HG02678 (cell line): ENCODE results near the gene IL37.

ENCODE experiments used
- ATAC-seq: cut with Tn5 transposase; IDR thresholded peaks from one replicate; pipeline ENCODE4 v1.9.1; 2021; ENCODE audit warnings: mild to moderate bottlenecking, moderate library complexity; ENCODE audit not compliant: unreplicated experiment

The IL37 gene

GRCh38 chr2:112954364-112954763 is 43.4 kb downstream of the IL37 start:
- ATAC-seq = no peak

- ATAC-seq = no peak
These were observed 46.5 kb downstream of the IL37 start for GRCh38 chr2:112957511-112957910.

GRCh38 chr2:112958428-112959108 is 47.6 kb downstream of the IL37 start:
- ATAC-seq = peak; percentile 52

- ATAC-seq = no peak
These were observed 48.3 kb downstream of the IL37 start for GRCh38 chr2:112959109-112959812.

- ATAC-seq = no peak
These were observed 49.4 kb downstream of the IL37 start for GRCh38 chr2:112960230-112960825.

GRCh38 chr2:112962308-112963175 is 51.6 kb downstream of the IL37 start:
- no peak for ATAC-seq

GRCh38 chr2:112967023-112967422 is 56.1 kb downstream of the IL37 start:
- no peak for ATAC-seq
